Activated T-helper 1 cell treated with Interleukin-2 at 50 U/mL for 16 hours (primary cell): Measurements from ENCODE around the gene PPP2R5B.

ENCODE experiments used
- DNase-seq: peaks from one replicate; pipeline ENCODE4 v3.0.0-alpha.2; 2020; ENCODE audit warnings: low read depth

The PPP2R5B gene

GRCh38 chr11:64888729-64889511 lies 35.6 kb upstream of the PPP2R5B start:
- DNase-seq, result no peak

- no peak for DNase-seq
Observed at GRCh38 chr11:64890522-64890939, 34.0 kb upstream of the PPP2R5B start.

GRCh38 chr11:64891215-64891848 lies 33.2 kb upstream of the PPP2R5B start:
- DNase-seq, result no peak

GRCh38 chr11:64891880-64892279 lies 32.6 kb upstream of the PPP2R5B start:
- DNase-seq, result no peak

- DNase-seq, result no peak
Observed at GRCh38 chr11:64892411-64892831, 32.1 kb upstream of the PPP2R5B start.

GRCh38 chr11:64892838-64893193 lies 31.7 kb upstream of the PPP2R5B start:
- DNase-seq, result no peak

GRCh38 chr11:64893194-64894069 lies 31.1 kb upstream of the PPP2R5B start:
- no peak for DNase-seq

- peak; percentile 82 for DNase-seq
Observed at GRCh38 chr11:64894070-64894811, 30.2 kb upstream of the PPP2R5B start.

- no peak for DNase-seq
Observed at GRCh38 chr11:64894812-64895452, 29.6 kb upstream of the PPP2R5B start.

- no peak for DNase-seq
Observed at GRCh38 chr11:64896448-64897022, 28.0 kb upstream of the PPP2R5B start.

- DNase-seq, result no peak
Observed at GRCh38 chr11:64897381-64898075, 27.0 kb upstream of the PPP2R5B start.

GRCh38 chr11:64898076-64898445 lies 26.4 kb upstream of the PPP2R5B start:
- no peak for DNase-seq

- DNase-seq, result no peak
Observed at GRCh38 chr11:64898541-64898940, 25.9 kb upstream of the PPP2R5B start.

- DNase-seq, result peak; percentile 54
Observed at GRCh38 chr11:64900263-64900678, 24.2 kb upstream of the PPP2R5B start.

- DNase-seq, result no peak
Observed at GRCh38 chr11:64900774-64901173, 23.7 kb upstream of the PPP2R5B start.

- no peak for DNase-seq
Observed at GRCh38 chr11:64902102-64902900, 22.2 kb upstream of the PPP2R5B start.

- no peak for DNase-seq
Observed at GRCh38 chr11:64903291-64903833, 21.1 kb upstream of the PPP2R5B start.

- DNase-seq, result no peak
Observed at GRCh38 chr11:64905516-64906313, 18.8 kb upstream of the PPP2R5B start.

- no peak for DNase-seq
Observed at GRCh38 chr11:64906314-64906635, 18.2 kb upstream of the PPP2R5B start.
